ENCODE results near the gene GPC3. TPM values are rescaled to one million over a fixed set of nuclear protein-coding genes. Genes with fewer than 3 reads are reported as not detected.

The GPC3 gene
- total and polyA plus RNA-seq, 2 of the 4 experiments (the other 2 are of a cell fraction), result not detected

DNA sequence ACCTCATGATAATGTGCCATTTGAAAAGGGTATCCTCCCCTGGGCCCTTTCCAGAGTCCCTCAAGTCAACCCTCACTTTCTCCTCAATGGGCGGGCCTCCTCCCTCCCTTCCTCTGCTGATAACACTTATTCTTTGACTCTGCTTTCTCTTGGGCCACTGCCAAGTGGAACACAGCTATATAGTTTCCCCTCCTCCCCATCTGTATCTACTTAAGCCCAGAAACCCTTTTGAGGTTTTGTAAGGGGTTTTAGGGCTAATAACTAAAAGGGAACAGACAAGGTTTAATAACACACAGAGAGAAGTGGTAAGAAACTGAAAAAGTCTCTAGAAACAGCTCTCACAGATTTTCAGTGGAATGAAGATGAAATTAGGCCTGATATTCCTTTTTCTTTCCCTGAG lies 116.7 kb downstream of the GPC3 start:
- no peak overlapping the region for H2BK15ac ChIP-seq (ENCODE audit: low read depth, low read length)
- in situ Hi-C loops (cut with MboI; ENCODE audit: low sequenced_read_pairs) (no loop called here), intact Hi-C loops (cut with micrococcal nuclease) (no loop called here), dilution Hi-C loops (cut with HindIII; ENCODE audit: low sequenced_read_pairs, unreplicated experiment) (no loop called here)
- H3K27me3 ChIP-seq (ENCODE audit: control insufficient read depth, insufficient read depth, low read length), result no peaks in the 10 kb centered on the region; the same call in 1 of the 2 replicates
- no peak overlapping the region for H3K4me3 ChIP-seq (ENCODE audit: insufficient read depth, low read depth, low read length)
- POLR2A ChIA-PET (ENCODE audit: unreplicated experiment), result no interaction called here
- no CpG with 5 or more reads among the region's 1 CpG for WGBS, 2 experiments (ENCODE audit: extremely low coverage in 2 of 2, insufficient read length in 1 of 2)
- H2BK120ac ChIP-seq (ENCODE audit: low read depth, low read length), result no peak overlapping the region
- no peak overlapping the region for H2AFZ ChIP-seq (replicated peaks; ENCODE audit: low read length, poor library complexity)
- H4K5ac ChIP-seq (ENCODE audit: low read depth, low read length), result no peak overlapping the region
- H3K14ac ChIP-seq (replicated peaks; ENCODE audit: low read depth, low read length), result no peak overlapping the region
- no peak overlapping the region for H4K8ac ChIP-seq (ENCODE audit: low read depth in 2 of 2, low read length in 2 of 2)
- H3K9ac ChIP-seq (ENCODE audit: low read depth, low read length), result no peak overlapping the region
- H3K4ac ChIP-seq (ENCODE audit: low read depth, low read length), result no peak overlapping the region
- no peaks in the 10 kb centered on the region for H3K36me3 ChIP-seq (ENCODE audit: control insufficient read depth, insufficient read depth, low read length)
- H3K56ac ChIP-seq (ENCODE audit: extremely low read depth, insufficient read depth, low read length), result no peak overlapping the region
- TF ChIP-seq, protein P1, sequence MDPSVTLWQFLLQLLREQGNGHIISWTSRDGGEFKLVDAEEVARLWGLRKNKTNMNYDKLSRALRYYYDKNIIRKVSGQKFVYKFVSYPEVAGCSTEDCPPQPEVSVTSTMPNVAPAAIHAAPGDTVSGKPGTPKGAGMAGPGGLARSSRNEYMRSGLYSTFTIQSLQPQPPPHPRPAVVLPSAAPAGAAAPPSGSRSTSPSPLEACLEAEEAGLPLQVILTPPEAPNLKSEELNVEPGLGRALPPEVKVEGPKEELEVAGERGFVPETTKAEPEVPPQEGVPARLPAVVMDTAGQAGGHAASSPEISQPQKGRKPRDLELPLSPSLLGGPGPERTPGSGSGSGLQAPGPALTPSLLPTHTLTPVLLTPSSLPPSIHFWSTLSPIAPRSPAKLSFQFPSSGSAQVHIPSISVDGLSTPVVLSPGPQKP (IDR thresholded peaks at IDR 0.05; ENCODE audit: borderline replicate concordance, low read depth, low read length), result no peak
- TF ChIP-seq CEBPB (IDR thresholded peaks at IDR 0.05; ENCODE audit: low read depth, low read length) (no peak), BHLHE40 (IDR thresholded peaks at IDR 0.05; ENCODE audit: low read depth, low read length) (no peak), FOS (IDR thresholded peaks at IDR 0.05; ENCODE audit: low read depth, low read length) (no peak), MXI1 (IDR thresholded peaks at IDR 0.05; ENCODE audit: borderline replicate concordance, low read depth, low read length) (no peak), SMC3 (IDR thresholded peaks at IDR 0.05; ENCODE audit: low read depth, low read length) (no peak), RAD21 (IDR thresholded peaks at IDR 0.05; ENCODE audit: low read length) (no peak), CHD1 (IDR thresholded peaks at IDR 0.05; ENCODE audit: low read depth, low read length) (no peak), RFX5 (IDR thresholded peaks at IDR 0.05; ENCODE audit: low read depth, low read length) (no peak), MAFK (IDR thresholded peaks at IDR 0.05; ENCODE audit: low read depth, low read length) (no peak), MAZ (IDR thresholded peaks at IDR 0.05; ENCODE audit: borderline replicate concordance, low read depth, low read length) (no peak), NFE2L2 (IDR thresholded peaks at IDR 0.05; ENCODE audit: low read depth, low read length) (no peak), POLR2A (IDR thresholded peaks at IDR 0.05; ENCODE audit: low read depth, low read length) (no peak), RCOR1 (IDR thresholded peaks at IDR 0.05; ENCODE audit: insufficient replicate concordance, low read length) (no peak)
- TF ChIP-seq, protein P2, sequence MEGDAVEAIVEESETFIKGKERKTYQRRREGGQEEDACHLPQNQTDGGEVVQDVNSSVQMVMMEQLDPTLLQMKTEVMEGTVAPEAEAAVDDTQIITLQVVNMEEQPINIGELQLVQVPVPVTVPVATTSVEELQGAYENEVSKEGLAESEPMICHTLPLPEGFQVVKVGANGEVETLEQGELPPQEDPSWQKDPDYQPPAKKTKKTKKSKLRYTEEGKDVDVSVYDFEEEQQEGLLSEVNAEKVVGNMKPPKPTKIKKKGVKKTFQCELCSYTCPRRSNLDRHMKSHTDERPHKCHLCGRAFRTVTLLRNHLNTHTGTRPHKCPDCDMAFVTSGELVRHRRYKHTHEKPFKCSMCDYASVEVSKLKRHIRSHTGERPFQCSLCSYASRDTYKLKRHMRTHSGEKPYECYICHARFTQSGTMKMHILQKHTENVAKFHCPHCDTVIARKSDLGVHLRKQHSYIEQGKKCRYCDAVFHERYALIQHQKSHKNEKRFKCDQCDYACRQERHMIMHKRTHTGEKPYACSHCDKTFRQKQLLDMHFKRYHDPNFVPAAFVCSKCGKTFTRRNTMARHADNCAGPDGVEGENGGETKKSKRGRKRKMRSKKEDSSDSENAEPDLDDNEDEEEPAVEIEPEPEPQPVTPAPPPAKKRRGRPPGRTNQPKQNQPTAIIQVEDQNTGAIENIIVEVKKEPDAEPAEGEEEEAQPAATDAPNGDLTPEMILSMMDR (conservative IDR thresholded peaks at IDR 0.05; ENCODE audit: low read depth, low read length), result no peak
- TF ChIP-seq, protein P3, sequence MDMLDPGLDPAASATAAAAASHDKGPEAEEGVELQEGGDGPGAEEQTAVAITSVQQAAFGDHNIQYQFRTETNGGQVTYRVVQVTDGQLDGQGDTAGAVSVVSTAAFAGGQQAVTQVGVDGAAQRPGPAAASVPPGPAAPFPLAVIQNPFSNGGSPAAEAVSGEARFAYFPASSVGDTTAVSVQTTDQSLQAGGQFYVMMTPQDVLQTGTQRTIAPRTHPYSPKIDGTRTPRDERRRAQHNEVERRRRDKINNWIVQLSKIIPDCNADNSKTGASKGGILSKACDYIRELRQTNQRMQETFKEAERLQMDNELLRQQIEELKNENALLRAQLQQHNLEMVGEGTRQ (IDR thresholded peaks at IDR 0.05; ENCODE audit: low read depth, low read length), result no peak
- no peaks in the 10 kb centered on the region for H3K79me1 ChIP-seq (ENCODE audit: low read depth in 1 of 2, low read length in 2 of 2)
- no peaks in the 10 kb centered on the region for H3K9me3 ChIP-seq (ENCODE audit: control insufficient read depth, insufficient read depth, low read length)
- no peak overlapping the region for H4K91ac ChIP-seq (ENCODE audit: insufficient read depth, low read depth, low read length)
- BruUV-seq (replicated peaks), result no TSS peak
- DNase-seq (no peak), ATAC-seq (ENCODE audit: low read depth) (no peak)
- H3K27ac ChIP-seq (ENCODE audit: insufficient read depth, low read length), result no peak overlapping the region
- H2BK20ac ChIP-seq (ENCODE audit: low read depth, low read length), result no peak overlapping the region
- H3K23ac ChIP-seq (ENCODE audit: low read depth, low read length), result no peak overlapping the region
- H3K18ac ChIP-seq (ENCODE audit: low read depth, low read length), result no peak overlapping the region
- H3K4me1 ChIP-seq (ENCODE audit: control insufficient read depth, insufficient read depth, low read length), result no peaks in the 10 kb centered on the region
- CTCF ChIA-PET, result no interaction called here
- no peak overlapping the region for H2AK5ac ChIP-seq (ENCODE audit: low read depth, low read length)
- no peaks in the 10 kb centered on the region for H3K9me1 ChIP-seq (ENCODE audit: insufficient read depth, low read length)
- no peak overlapping the region for H2BK5ac ChIP-seq (ENCODE audit: low read depth, low read length, poor library complexity, severe bottlenecking)
- no peaks in the 10 kb centered on the region for H4K20me1 ChIP-seq (ENCODE audit: insufficient read depth, low read length)
- no peak overlapping the region for H2AK9ac ChIP-seq (replicated peaks; ENCODE audit: low read depth, low read length, poor library complexity)
- H3K4me2 ChIP-seq (ENCODE audit: low read depth, low read length), result no peak overlapping the region

Data from IMR-90 (cell line).